ENCODE data around the gene DNAJB9.

- TF ChIP-seq CTCF (IDR thresholded peaks at IDR 0.05) (no peak), POLR2A (IDR thresholded peaks at IDR 0.05) (no peak), POLR2AphosphoS5 (IDR thresholded peaks at IDR 0.05) (no peak)
These were observed 6.4 kb downstream of the DNAJB9 start for GRCh38 chr7:108576116-108576515.
